Measurements from ENCODE around the gene MEF2A. TPM values are rescaled to one million over a fixed set of nuclear protein-coding genes. Genes with fewer than 3 reads are reported as not detected.

The MEF2A gene
- total RNA-seq, 1 donor from 2014 or later = 61.9 TPM

- H3K9ac ChIP-seq = no peak overlapping the region
- peaks cover 8% of the 10 kb centered on the region for H3F3A ChIP-seq (ENCODE audit: low read depth)
- H3K36me3 ChIP-seq = peaks cover 11% of the 10 kb centered on the region
- Mint-ChIP-seq H3K4me3 (no peak overlapping the region), H3K36me3 (peaks cover 58% of the 10 kb centered on the region), H3K9me3 (peaks cover 46% of the 10 kb centered on the region), H3K4me1 (no peaks in the 10 kb centered on the region), H3K27me3 (ENCODE audit: insufficient read depth, low read depth) (no peaks in the 10 kb centered on the region), H3K27ac (no peak overlapping the region)
- peaks cover 22% of the 10 kb centered on the region for H3K9me3 ChIP-seq (ENCODE audit: low read depth)
- H3K27ac ChIP-seq = peak overlapping the region; percentile 62
- no peaks in the 10 kb centered on the region for H4K20me1 ChIP-seq (ENCODE audit: low read depth)
- DNase-seq (ENCODE audit: low spot score) = no peak
- peaks cover 91% of the 10 kb centered on the region for H3K79me2 ChIP-seq (ENCODE audit: low read depth)
- H3K4me1 ChIP-seq = peaks cover 15% of the 10 kb centered on the region
- H3K4me2 ChIP-seq = peak overlapping the region; percentile 53
- no peak for TF ChIP-seq EZH2 (IDR thresholded peaks at IDR 0.05)
- no peak for TF ChIP-seq CTCF (IDR thresholded peaks at IDR 0.05)
- no peak for TF ChIP-seq EZH2phosphoT487 (IDR thresholded peaks at IDR 0.05)
- no peaks in the 10 kb centered on the region for H3K27me3 ChIP-seq
- H2AFZ ChIP-seq (replicated peaks) = no peak overlapping the region
- H3K4me3 ChIP-seq = no peak overlapping the region
Observed at GRCh38 chr15:99628374-99629001, 62.7 kb downstream of the MEF2A start.

DNA sequence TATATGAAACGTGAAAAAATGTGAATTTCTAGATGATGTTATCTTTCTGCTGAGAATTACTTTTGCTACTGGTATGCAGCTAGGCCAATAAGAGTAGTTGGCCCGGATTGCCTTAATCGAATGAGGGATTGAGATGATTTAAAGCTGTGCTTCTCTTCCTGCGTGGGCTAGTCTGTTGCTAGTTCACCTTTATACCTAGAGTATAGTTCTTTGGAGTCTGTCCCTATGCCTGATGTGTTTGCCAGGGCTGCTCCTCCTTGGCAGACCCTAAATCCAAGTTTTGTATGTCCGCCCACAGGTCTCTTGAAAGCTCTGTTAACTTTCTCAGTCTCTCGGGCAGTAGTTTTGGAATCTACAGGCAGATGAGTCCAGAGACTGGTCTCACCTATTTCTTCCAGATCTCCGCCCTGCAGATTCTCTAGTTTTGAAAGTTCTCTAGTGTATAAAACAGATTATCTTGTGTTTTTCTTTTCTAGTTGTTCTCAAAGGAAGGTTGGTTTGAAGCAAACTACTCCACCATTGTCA is 64.9 kb downstream of the MEF2A start:
- Histone ChIP-seq H3K4me2 (no peak overlapping the region), H3K36me3 (peaks cover 10% of the 10 kb centered on the region), H3K4me1 (peaks cover 15% of the 10 kb centered on the region), H3K27me3 (no peaks in the 10 kb centered on the region), H2AFZ (replicated peaks) (no peak overlapping the region), H4K20me1 (ENCODE audit: low read depth) (no peaks in the 10 kb centered on the region), H3K4me3 (no peak overlapping the region), H3K9me3 (ENCODE audit: low read depth) (peaks cover 3% of the 10 kb centered on the region), H3K9ac (no peak overlapping the region), H3K27ac (no peak overlapping the region), H3K79me2 (ENCODE audit: low read depth) (peaks cover 69% of the 10 kb centered on the region), H3F3A (ENCODE audit: low read depth) (peaks cover 8% of the 10 kb centered on the region)
- Mint-ChIP-seq H3K4me1 (no peaks in the 10 kb centered on the region), H3K36me3 (peaks cover 57% of the 10 kb centered on the region), H3K27me3 (ENCODE audit: insufficient read depth, low read depth) (no peaks in the 10 kb centered on the region), H3K27ac (no peak overlapping the region), H3K4me3 (no peak overlapping the region), H3K9me3 (peaks cover 39% of the 10 kb centered on the region)
- no peak for DNase-seq (ENCODE audit: low spot score)
- TF ChIP-seq EZH2phosphoT487 (IDR thresholded peaks at IDR 0.05) = no peak
- no peak for TF ChIP-seq EZH2 (IDR thresholded peaks at IDR 0.05)
- TF ChIP-seq CTCF (IDR thresholded peaks at IDR 0.05) = no peak

GRCh38 chr15:99631255-99631654 is 65.5 kb downstream of the MEF2A start:
- Histone ChIP-seq H3K9ac (no peak overlapping the region), H4K20me1 (ENCODE audit: low read depth) (no peaks in the 10 kb centered on the region), H3K4me2 (no peak overlapping the region), H2AFZ (replicated peaks) (no peak overlapping the region), H3K4me3 (no peak overlapping the region), H3K36me3 (peaks cover 4% of the 10 kb centered on the region), H3K27ac (no peak overlapping the region), H3K27me3 (no peaks in the 10 kb centered on the region), H3K9me3 (ENCODE audit: low read depth) (no peaks in the 10 kb centered on the region), H3K4me1 (peaks cover 15% of the 10 kb centered on the region), H3K79me2 (ENCODE audit: low read depth) (peaks cover 63% of the 10 kb centered on the region), H3F3A (ENCODE audit: low read depth) (peaks cover 8% of the 10 kb centered on the region)
- Mint-ChIP-seq H3K4me3 (no peak overlapping the region), H3K27ac (no peak overlapping the region), H3K27me3 (ENCODE audit: insufficient read depth, low read depth) (no peaks in the 10 kb centered on the region), H3K36me3 (peaks cover 58% of the 10 kb centered on the region), H3K9me3 (peaks cover 39% of the 10 kb centered on the region), H3K4me1 (no peaks in the 10 kb centered on the region)
- no peak for TF ChIP-seq CTCF (IDR thresholded peaks at IDR 0.05)
- no peak for DNase-seq (ENCODE audit: low spot score)
